Nephron (organoid): ENCODE results near the gene ATP5F1C.

ENCODE experiments used
- H3K27ac Mint-ChIP-seq, 3 experiments: 2 replicates each; pipeline ENCODE4 v1.8.0; 2020; ENCODE audit warnings: mixed read lengths in 3 of 3, mild to moderate bottlenecking in 2 of 3, moderate library complexity in 1 of 3
- H3K27me3 Mint-ChIP-seq: 2 replicates; pipeline ENCODE4 v1.8.0; 2021; ENCODE audit warnings: low read depth, mild to moderate bottlenecking, moderate library complexity, mixed read lengths
- H3K36me3 Mint-ChIP-seq: 2 replicates; pipeline ENCODE4 v1.8.0; 2020; ENCODE audit warnings: low read depth, mixed read lengths
- H3K4me1 Mint-ChIP-seq: 2 replicates; pipeline ENCODE4 v1.8.0; 2020; ENCODE audit warnings: mixed read lengths
- H3K4me3 Mint-ChIP-seq, 3 experiments: 2 replicates each; pipeline ENCODE4 v1.8.0; 2020; ENCODE audit warnings: mild to moderate bottlenecking in 3 of 3, mixed read lengths in 3 of 3, moderate library complexity in 2 of 3
- H3K9me3 Mint-ChIP-seq: 2 replicates; pipeline ENCODE4 v1.8.0; 2020; ENCODE audit warnings: mixed read lengths
- TF ChIP-seq, protein P1 (sequence below), 3 experiments: fragments of 200-600 bp; sonication (generic); IDR thresholded peaks; one replicate each; pipeline ENCODE4 v1.5.0; 2021; ENCODE audit warnings: antibody characterized with exemption in 3 of 3; ENCODE audit not compliant: unreplicated experiment in 3 of 3

The ATP5F1C gene

DNA sequence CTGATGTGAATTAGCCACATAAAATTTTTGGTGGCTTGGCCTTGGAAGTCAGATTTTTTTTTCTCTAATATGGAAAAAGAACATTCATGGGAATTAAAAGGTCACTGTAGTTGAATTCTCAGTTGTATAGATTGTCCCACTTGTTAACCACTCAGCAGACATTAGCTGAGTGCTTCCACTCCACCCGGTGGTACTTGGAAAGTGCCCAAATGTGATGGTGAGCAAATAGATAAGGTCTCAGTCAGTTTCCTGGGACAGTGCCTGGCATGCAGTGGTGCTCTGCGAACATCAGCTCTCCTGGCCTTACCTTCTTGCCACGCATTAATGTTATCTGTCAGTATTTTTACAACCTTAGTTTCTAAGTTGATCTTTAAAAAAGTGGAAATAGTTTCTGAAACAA lies 1.4 kb downstream of the ATP5F1C start:
- Mint-ChIP-seq H3K27me3 (no peaks in the 10 kb centered on the region), H3K4me1 (peaks cover 30% of the 10 kb centered on the region), H3K27ac (no peak overlapping the region), H3K36me3 (peaks cover 23% of the 10 kb centered on the region), H3K9me3 (no peaks in the 10 kb centered on the region), H3K4me3 (no peak overlapping the region)
- TF ChIP-seq, protein P1, sequence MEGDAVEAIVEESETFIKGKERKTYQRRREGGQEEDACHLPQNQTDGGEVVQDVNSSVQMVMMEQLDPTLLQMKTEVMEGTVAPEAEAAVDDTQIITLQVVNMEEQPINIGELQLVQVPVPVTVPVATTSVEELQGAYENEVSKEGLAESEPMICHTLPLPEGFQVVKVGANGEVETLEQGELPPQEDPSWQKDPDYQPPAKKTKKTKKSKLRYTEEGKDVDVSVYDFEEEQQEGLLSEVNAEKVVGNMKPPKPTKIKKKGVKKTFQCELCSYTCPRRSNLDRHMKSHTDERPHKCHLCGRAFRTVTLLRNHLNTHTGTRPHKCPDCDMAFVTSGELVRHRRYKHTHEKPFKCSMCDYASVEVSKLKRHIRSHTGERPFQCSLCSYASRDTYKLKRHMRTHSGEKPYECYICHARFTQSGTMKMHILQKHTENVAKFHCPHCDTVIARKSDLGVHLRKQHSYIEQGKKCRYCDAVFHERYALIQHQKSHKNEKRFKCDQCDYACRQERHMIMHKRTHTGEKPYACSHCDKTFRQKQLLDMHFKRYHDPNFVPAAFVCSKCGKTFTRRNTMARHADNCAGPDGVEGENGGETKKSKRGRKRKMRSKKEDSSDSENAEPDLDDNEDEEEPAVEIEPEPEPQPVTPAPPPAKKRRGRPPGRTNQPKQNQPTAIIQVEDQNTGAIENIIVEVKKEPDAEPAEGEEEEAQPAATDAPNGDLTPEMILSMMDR (IDR thresholded peaks at IDR 0.05; ENCODE audit: unreplicated experiment in 3 of 3), result no peak

DNA sequence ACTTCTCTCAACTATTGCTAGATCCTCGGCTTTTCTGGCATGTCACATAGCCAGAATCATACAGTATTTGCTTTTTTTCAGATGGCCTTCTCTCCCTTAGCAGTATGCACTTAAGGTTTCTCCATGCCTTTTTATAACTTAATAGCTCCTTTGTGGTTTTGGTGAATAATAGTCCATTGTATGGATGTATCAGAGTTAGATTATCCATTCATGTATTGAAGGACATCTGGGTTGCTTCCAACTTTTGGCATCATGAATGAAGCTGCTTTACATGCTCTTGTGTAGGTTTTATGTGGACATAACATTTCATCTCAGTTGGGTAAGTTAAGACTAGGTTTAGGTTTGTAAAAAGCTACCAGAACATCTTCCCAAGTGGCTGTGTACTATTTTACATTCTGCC lies 4.6 kb downstream of the ATP5F1C start:
- H3K27ac Mint-ChIP-seq, result no peak overlapping the region
- peak overlapping the region in 1 of 3 experiments; percentile 39 for H3K4me3 Mint-ChIP-seq
- no peaks in the 10 kb centered on the region for H3K27me3 Mint-ChIP-seq
- TF ChIP-seq, protein P1 (IDR thresholded peaks at IDR 0.05; ENCODE audit: unreplicated experiment in 3 of 3), result no peak
- H3K9me3 Mint-ChIP-seq, result no peaks in the 10 kb centered on the region
- peaks cover 46% of the 10 kb centered on the region for H3K36me3 Mint-ChIP-seq
- H3K4me1 Mint-ChIP-seq, result peaks cover 37% of the 10 kb centered on the region

DNA sequence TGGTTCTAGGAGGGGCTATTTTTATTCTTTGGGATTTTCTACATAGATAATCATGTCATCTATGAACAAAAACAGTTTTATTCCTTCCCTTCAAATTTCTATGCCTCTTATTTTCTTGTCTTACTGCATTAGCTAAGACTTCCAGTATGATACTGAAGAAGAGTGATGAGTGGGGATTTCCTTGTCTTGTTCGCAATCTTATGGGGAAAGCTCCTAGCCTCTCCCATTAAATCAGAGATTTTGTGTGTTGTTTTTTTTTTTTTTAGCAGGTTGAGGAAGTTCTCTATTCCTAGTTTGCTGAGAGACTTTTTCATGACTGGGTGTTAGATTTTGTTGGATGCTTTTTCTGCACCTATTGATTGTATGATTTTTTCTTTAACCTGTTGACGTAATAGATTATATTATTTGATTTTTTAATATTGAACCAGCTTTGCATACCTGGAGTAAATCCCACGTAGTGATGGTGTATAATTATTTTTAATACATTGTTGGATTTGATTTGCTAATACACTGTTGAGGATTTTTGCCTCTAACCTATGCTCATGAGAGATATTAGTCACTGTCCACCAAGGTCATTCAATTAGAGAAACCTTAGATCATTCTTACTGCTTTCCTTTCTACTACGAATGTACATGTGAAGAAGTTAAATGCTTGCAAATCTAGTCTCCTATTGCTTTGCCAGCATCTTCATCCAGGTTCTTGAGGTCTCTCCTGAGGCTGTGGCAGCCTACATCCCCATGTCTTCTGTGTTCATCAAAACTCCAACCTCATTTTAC lies 6.5 kb downstream of the ATP5F1C start:
- H3K4me1 Mint-ChIP-seq, result peaks cover 32% of the 10 kb centered on the region
- TF ChIP-seq, protein P1 (IDR thresholded peaks at IDR 0.05; ENCODE audit: unreplicated experiment in 3 of 3), result no peak
- no peaks in the 10 kb centered on the region for H3K27me3 Mint-ChIP-seq
- no peak overlapping the region for H3K27ac Mint-ChIP-seq
- H3K36me3 Mint-ChIP-seq, result peaks cover 59% of the 10 kb centered on the region
- no peaks in the 10 kb centered on the region for H3K9me3 Mint-ChIP-seq
- H3K4me3 Mint-ChIP-seq, result no peak overlapping the region

DNA sequence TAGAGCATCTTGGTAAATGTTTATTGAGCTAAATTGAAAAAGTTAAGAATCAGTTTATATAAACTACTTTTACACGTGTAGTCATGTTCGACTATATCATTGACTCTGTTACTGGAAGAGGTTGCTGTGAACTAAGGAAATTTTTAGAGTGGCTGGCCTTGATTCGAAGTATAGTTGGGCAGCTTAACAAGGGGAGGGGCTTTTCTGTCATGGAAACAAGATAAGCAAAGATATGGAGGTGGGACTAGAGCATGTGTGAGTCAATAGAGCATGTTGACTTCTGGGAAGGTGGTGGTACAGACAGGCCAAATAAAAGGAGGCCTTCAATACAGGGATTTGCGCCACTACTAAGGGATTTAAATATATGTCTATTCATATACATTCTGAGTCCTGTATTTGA lies 7.6 kb downstream of the ATP5F1C start:
- Mint-ChIP-seq H3K9me3 (no peaks in the 10 kb centered on the region), H3K36me3 (peaks cover 63% of the 10 kb centered on the region)
- TF ChIP-seq, protein P1 (IDR thresholded peaks at IDR 0.05; ENCODE audit: unreplicated experiment in 3 of 3), result no peak

DNA sequence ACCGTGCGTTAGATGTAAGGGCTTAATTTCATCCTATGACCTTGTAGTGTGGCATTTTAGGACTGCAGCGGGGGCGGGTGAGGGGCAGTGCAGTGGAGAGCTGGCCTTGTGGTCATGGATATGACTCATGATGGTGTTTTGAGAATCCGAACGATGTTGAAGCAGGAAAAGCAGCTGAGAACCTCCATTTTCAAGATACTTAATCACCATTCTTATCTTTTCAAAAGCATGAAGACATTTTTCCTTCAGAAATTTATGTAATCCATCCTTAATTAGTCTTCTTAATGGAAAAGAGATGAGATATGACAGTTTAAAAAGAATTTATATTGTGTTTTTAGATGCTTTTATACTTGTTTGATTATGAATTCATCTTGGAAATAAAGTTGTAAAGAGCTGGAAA lies 9.6 kb downstream of the ATP5F1C start:
- H3K4me1 Mint-ChIP-seq, result peaks cover 17% of the 10 kb centered on the region
- no peaks in the 10 kb centered on the region for H3K9me3 Mint-ChIP-seq
- H3K36me3 Mint-ChIP-seq, result peaks cover 64% of the 10 kb centered on the region
- no peak overlapping the region for H3K27ac Mint-ChIP-seq
- no peak overlapping the region for H3K4me3 Mint-ChIP-seq
- TF ChIP-seq, protein P1 (IDR thresholded peaks at IDR 0.05; ENCODE audit: unreplicated experiment in 3 of 3), result no peak
- no peaks in the 10 kb centered on the region for H3K27me3 Mint-ChIP-seq

More for the DNA sequence above, 7.6 kb downstream of the ATP5F1C start:
- Mint-ChIP-seq H3K27ac (no peak overlapping the region), H3K4me3 (no peak overlapping the region), H3K27me3 (no peaks in the 10 kb centered on the region), H3K4me1 (peaks cover 24% of the 10 kb centered on the region)

DNA sequence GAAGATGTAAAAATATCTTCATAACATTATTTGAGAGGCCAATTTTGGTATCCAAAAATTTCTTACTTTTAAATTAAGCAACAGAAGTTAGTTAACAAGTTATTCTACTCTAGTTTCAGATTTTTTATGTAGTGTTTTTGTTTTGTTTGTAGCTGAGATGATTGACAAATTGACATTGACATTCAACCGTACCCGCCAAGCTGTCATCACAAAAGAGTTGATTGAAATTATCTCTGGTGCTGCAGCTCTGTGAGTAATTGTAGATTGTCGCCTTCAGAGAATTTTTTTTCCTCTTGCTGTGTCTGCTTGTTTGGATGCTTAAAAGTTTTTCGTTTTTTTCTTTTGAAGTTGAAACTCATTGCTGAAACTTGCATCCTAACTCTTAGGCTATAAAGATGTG lies 14.6 kb downstream of the ATP5F1C start:
- TF ChIP-seq, protein P1 (IDR thresholded peaks at IDR 0.05; ENCODE audit: unreplicated experiment in 3 of 3), result no peak
- H3K27ac Mint-ChIP-seq, result no peak overlapping the region
- no peaks in the 10 kb centered on the region for H3K27me3 Mint-ChIP-seq
- peaks cover 72% of the 10 kb centered on the region for H3K36me3 Mint-ChIP-seq
- H3K4me3 Mint-ChIP-seq, result no peak overlapping the region
- H3K9me3 Mint-ChIP-seq, result no peaks in the 10 kb centered on the region
- H3K4me1 Mint-ChIP-seq, result no peaks in the 10 kb centered on the region
